GM12892 (cell line): ENCODE results near the gene PHTF1.

Experiments used
- DNase-seq: peaks from one replicate; pipeline ENCODE4 v3.0.0; 2011; ENCODE audit not compliant: insufficient read length
- FAIRE-seq: peaks from 2 replicates; lab custom pipeline; 2011; peaks lifted over from hg19 to GRCh38; lab: Jason Lieb, UNC
- POLR2A ChIP-seq: IDR thresholded peaks from 2 replicates; pipeline ENCODE4 v1.6.1; 2011; ENCODE audit warnings: low read depth, low read length, control low read depth
- POLR2AphosphoS5 ChIP-seq: IDR thresholded peaks from 2 replicates; pipeline ENCODE4 v1.6.1; 2011; ENCODE audit warnings: low read depth, low read length, control low read depth
- TAF1 ChIP-seq: IDR thresholded peaks from 2 replicates; pipeline ENCODE4 v1.6.1; 2011; ENCODE audit warnings: low read depth, mild to moderate bottlenecking, control low read depth, low read length, borderline replicate concordance

Gene PHTF1

GRCh38 chr1:113692824-113693431 is 66.4 kb downstream of the PHTF1 start:
- TF ChIP-seq POLR2A (no peak), POLR2AphosphoS5 (no peak), TAF1 (no peak)
- FAIRE-seq (no peak), DNase-seq (no peak)

- no peak for DNase-seq
- TF ChIP-seq TAF1 (no peak), POLR2AphosphoS5 (no peak), POLR2A (no peak)
- no peak for FAIRE-seq
These were observed 66.9 kb downstream of the PHTF1 start for GRCh38 chr1:113692342-113692741.

GRCh38 chr1:113691184-113691583 is 68.1 kb downstream of the PHTF1 start:
- no peak for FAIRE-seq
- TF ChIP-seq TAF1 (no peak), POLR2A (no peak), POLR2AphosphoS5 (no peak)
- DNase-seq, result no peak

GRCh38 chr1:113686891-113687618 is 72.2 kb downstream of the PHTF1 start:
- DNase-seq (no peak), FAIRE-seq (no peak)
- TF ChIP-seq POLR2AphosphoS5, result no peak

GRCh38 chr1:113684153-113684541 is 75.1 kb downstream of the PHTF1 start:
- DNase-seq (no peak), FAIRE-seq (no peak)
- TF ChIP-seq POLR2A (no peak), TAF1 (no peak), POLR2AphosphoS5 (no peak)

- DNase-seq (no peak), FAIRE-seq (no peak)
- TF ChIP-seq POLR2A (no peak), TAF1 (no peak), POLR2AphosphoS5 (no peak)
These were observed 75.7 kb downstream of the PHTF1 start for GRCh38 chr1:113683384-113684152.

- FAIRE-seq (no peak), DNase-seq (no peak)
- TF ChIP-seq POLR2AphosphoS5 (no peak), POLR2A (no peak), TAF1 (no peak)
These were observed 77.5 kb downstream of the PHTF1 start for GRCh38 chr1:113681596-113682337.

GRCh38 chr1:113678159-113678469 is 81.2 kb downstream of the PHTF1 start:
- TF ChIP-seq TAF1, result no peak
- TF ChIP-seq POLR2A, result no peak
- no peak for TF ChIP-seq POLR2AphosphoS5
- FAIRE-seq, result no peak
- no peak for DNase-seq

GRCh38 chr1:113677250-113678158 is 81.8 kb downstream of the PHTF1 start:
- FAIRE-seq (peak; percentile 68), DNase-seq (peak; percentile 19)
- TF ChIP-seq POLR2AphosphoS5, result no peak

GRCh38 chr1:113676524-113676923 is 82.8 kb downstream of the PHTF1 start:
- TF ChIP-seq POLR2A (no peak), POLR2AphosphoS5 (no peak), TAF1 (no peak)
- no peak for FAIRE-seq
- no peak for DNase-seq

- no peak for FAIRE-seq
- DNase-seq, result no peak
- no peak for TF ChIP-seq TAF1
- TF ChIP-seq POLR2AphosphoS5, result no peak
- TF ChIP-seq POLR2A, result no peak
These were observed 84.0 kb downstream of the PHTF1 start for GRCh38 chr1:113675302-113675701.
